Measurements from ENCODE around the gene GPR143. TPM values are rescaled to one million over a fixed set of nuclear protein-coding genes. Genes with fewer than 3 reads are reported as not detected.
A peak's percentile ranks its signal among the peaks of the same experiment; 100 is the strongest.

Gene GPR143
- total RNA-seq, 2 experiments from 2014 or later, result not detected

DNA sequence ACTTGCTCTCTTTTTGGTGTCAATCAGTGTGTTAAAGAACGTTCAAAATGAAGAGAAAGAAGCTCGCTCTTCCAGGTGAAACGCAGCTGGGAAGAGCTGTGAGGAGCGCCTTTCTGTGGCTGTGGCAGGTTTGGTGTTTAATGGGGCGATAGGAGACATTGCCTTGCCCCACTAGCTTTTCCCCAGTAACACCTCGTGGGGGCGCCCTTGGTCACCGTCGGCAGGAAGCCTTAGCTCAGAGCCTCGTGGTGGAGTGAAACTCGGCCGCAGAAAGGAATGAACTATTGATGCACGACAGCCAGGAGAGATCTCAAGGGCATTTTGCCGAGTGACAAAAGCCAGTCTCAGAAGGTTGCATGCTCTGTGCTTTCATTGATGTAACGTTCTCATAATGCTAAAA is 65.1 kb downstream of the GPR143 start:
- DNase-seq, result no peak
- H3K27ac Mint-ChIP-seq, result no peak overlapping the region
- peaks cover 27% of the 10 kb centered on the region for H3K36me3 Mint-ChIP-seq (ENCODE audit: low read depth)
- ATAC-seq, result no peak
- ChIA-PET POLR2A (no interaction called here), CTCF (no interaction called here)
- no peak overlapping the region for H3K4me3 Mint-ChIP-seq
- no peaks in the 10 kb centered on the region for H3K9me3 Mint-ChIP-seq (ENCODE audit: insufficient read depth)
- H3K4me1 Mint-ChIP-seq (ENCODE audit: low read depth), result no peaks in the 10 kb centered on the region
- H3K27me3 Mint-ChIP-seq (ENCODE audit: low read depth), result no peaks in the 10 kb centered on the region

DNA sequence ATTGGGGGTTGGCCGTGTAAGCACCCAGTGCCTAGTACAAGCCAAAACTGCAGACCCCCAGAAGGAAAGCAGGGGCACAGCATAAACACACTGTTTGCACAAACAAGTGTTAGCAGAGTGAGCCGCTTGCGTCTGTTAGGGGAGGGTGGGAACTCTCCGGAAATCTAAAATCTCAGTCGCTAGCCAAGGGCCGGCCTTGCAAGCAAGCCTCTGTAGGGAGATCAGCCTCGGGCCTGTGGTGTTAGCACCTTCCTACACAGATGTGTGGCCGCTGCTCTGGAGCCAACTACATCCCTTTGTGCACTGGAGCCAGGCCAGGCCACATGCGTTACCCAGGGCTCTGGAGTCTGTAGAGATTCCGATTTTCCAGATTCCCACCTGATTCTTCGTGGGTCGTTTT is 67.1 kb downstream of the GPR143 start:
- DNase-seq, result no peak
- CTCF ChIA-PET, result no interaction called here
- Mint-ChIP-seq H3K36me3 (ENCODE audit: low read depth) (peaks cover 21% of the 10 kb centered on the region), H3K27me3 (ENCODE audit: low read depth) (no peaks in the 10 kb centered on the region), H3K9me3 (ENCODE audit: insufficient read depth) (no peaks in the 10 kb centered on the region), H3K27ac (no peak overlapping the region), H3K4me3 (no peak overlapping the region), H3K4me1 (ENCODE audit: low read depth) (peaks cover 3% of the 10 kb centered on the region)
- ATAC-seq, result no peak
- POLR2A ChIA-PET, result no interaction called here

DNA sequence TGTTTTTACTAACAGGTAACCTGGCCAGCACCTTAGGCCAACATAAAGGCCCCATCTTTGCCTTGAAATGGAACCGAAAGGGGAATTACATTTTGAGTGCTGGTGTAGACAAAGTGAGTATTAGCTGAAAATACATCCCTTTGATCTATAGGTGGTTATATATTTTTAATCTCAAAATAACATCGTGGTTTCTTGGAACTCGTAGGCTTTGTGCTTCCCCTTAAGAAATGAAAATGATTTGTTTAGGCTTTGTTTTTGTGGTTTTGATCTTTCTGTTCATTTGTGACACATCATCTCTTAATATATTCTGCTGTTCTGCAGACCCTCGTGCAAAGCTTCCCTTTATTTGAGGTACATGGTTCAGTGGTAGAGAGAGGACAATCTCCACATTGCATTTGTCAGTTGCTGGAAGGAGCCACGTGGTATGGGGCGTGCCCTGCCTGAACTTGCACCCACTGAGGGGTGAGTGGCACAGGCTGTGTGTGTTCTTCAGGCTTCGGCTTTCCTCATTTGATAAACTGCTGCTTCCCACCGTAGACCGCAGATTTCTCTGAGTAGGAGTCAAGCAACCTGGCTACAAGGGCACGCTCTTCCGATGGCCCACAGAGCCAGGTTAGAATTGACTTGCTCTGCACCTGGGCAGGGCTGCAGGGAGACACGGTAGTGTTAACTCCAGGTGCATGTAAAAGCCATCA is 72.2 kb downstream of the GPR143 start:
- no peaks in the 10 kb centered on the region for H3K9me3 Mint-ChIP-seq (ENCODE audit: insufficient read depth)
- CTCF ChIA-PET, result no interaction called here
- ATAC-seq, result no peak
- POLR2A ChIA-PET, result no interaction called here
- no peak overlapping the region for H3K27ac Mint-ChIP-seq
- no peak for DNase-seq
- no peaks in the 10 kb centered on the region for H3K27me3 Mint-ChIP-seq (ENCODE audit: low read depth)
- H3K4me3 Mint-ChIP-seq, result no peak overlapping the region
- H3K4me1 Mint-ChIP-seq (ENCODE audit: low read depth), result peaks cover 12% of the 10 kb centered on the region
- H3K36me3 Mint-ChIP-seq (ENCODE audit: low read depth), result peaks cover 18% of the 10 kb centered on the region

- DNase-seq, result no peak
- H3K9me3 Mint-ChIP-seq (ENCODE audit: insufficient read depth), result no peaks in the 10 kb centered on the region
- no peak overlapping the region for H3K27ac Mint-ChIP-seq
- H3K4me3 Mint-ChIP-seq, result no peak overlapping the region
- ChIA-PET CTCF (no interaction called here), POLR2A (no interaction called here)
- H3K27me3 Mint-ChIP-seq (ENCODE audit: low read depth), result no peaks in the 10 kb centered on the region
- peaks cover 12% of the 10 kb centered on the region for H3K4me1 Mint-ChIP-seq (ENCODE audit: low read depth)
- peaks cover 23% of the 10 kb centered on the region for H3K36me3 Mint-ChIP-seq (ENCODE audit: low read depth)
- ATAC-seq, result no peak
Measured at GRCh38 chrX:9690046-9690445, 75.6 kb downstream of the GPR143 start.

- no peaks in the 10 kb centered on the region for H3K27me3 Mint-ChIP-seq (ENCODE audit: low read depth)
- CTCF ChIA-PET, result no interaction called here
- H3K36me3 Mint-ChIP-seq (ENCODE audit: low read depth), result peaks cover 24% of the 10 kb centered on the region
- POLR2A ChIA-PET, result no interaction called here
- ATAC-seq, result no peak
- H3K4me1 Mint-ChIP-seq (ENCODE audit: low read depth), result peaks cover 12% of the 10 kb centered on the region
- no peak overlapping the region for H3K4me3 Mint-ChIP-seq
- no peak overlapping the region for H3K27ac Mint-ChIP-seq
- no peaks in the 10 kb centered on the region for H3K9me3 Mint-ChIP-seq (ENCODE audit: insufficient read depth)
- DNase-seq, result no peak
Measured at GRCh38 chrX:9688833-9689232, 76.8 kb downstream of the GPR143 start.

DNA sequence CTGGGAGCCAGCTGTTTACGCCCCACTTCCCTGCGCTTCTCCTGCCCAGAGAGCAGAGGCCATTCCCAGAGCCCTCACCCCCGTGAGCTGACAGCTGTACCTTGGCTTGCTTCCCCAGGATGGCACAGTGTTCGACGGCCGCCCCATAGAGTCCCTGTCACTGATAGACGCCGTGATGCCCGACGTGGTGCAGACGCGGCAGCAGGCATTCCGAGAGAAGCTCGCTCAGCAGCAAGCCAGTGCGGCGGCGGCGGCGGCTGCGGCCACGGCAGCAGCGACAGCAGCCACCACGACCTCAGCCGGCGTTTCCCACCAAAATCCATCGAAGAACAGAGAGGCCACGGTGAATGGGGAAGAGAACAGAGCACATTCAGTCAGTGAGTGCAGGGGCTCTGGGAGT is 77.7 kb downstream of the GPR143 start:
- H3K27me3 Mint-ChIP-seq (ENCODE audit: low read depth), result no peaks in the 10 kb centered on the region
- H3K9me3 Mint-ChIP-seq (ENCODE audit: insufficient read depth), result no peaks in the 10 kb centered on the region
- ChIA-PET POLR2A (no interaction called here), CTCF (no interaction called here)
- no peak for ATAC-seq
- H3K36me3 Mint-ChIP-seq (ENCODE audit: low read depth), result peaks cover 17% of the 10 kb centered on the region
- no peak for DNase-seq
- H3K27ac Mint-ChIP-seq, result no peak overlapping the region
- H3K4me3 Mint-ChIP-seq, result no peak overlapping the region
- peaks cover 4% of the 10 kb centered on the region for H3K4me1 Mint-ChIP-seq (ENCODE audit: low read depth)

DNA sequence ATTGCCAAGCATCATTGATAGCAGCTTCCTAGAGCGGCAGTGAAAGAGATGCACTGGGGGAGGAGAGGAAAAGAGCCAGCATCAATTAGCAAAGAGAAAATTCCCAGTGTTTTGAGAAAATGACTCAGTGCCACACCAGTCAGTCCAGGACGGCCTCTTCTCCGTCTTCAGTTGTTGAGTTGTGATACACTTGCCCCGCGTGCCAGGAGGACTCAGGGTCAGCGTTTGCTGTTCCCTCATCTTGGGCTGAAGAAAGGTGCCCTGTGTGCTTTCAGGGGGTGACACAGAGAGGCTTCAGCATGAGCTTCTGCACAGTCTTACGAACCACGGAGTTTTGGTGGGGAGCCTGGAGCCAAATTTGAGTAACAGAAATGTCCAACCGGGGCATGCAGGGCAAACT is 82.3 kb downstream of the GPR143 start:
- no peak overlapping the region for H3K27ac Mint-ChIP-seq
- POLR2A ChIA-PET, result no interaction called here
- H3K36me3 Mint-ChIP-seq (ENCODE audit: low read depth), result peaks cover 17% of the 10 kb centered on the region
- no peak overlapping the region for H3K4me3 Mint-ChIP-seq
- ATAC-seq (no peak), DNase-seq (no peak)
- CTCF ChIA-PET, result no interaction called here
- no peaks in the 10 kb centered on the region for H3K27me3 Mint-ChIP-seq (ENCODE audit: low read depth)
- H3K9me3 Mint-ChIP-seq (ENCODE audit: insufficient read depth), result no peaks in the 10 kb centered on the region
- no peaks in the 10 kb centered on the region for H3K4me1 Mint-ChIP-seq (ENCODE audit: low read depth)

DNA sequence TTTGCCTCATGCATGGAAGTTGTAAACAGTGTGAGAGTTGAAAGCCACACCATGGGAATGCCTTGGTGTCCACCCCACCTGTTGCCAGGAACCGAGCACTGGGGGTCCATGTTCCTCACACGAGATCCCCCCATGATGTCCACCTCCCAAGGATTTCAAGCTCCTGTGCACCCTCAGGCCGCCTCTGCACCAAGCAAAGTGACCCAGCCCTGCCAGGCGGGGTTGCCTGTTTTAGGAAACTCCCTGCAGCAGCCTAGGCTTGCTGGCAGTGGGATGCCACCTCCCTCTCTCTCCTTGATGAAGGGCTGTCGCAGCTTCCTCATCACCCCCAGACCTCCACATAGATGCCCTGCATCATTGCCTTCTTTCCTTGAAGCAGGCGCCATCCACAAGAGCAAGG is 82.8 kb downstream of the GPR143 start:
- Mint-ChIP-seq H3K4me1 (ENCODE audit: low read depth) (peaks cover 5% of the 10 kb centered on the region), H3K9me3 (ENCODE audit: insufficient read depth) (no peaks in the 10 kb centered on the region), H3K27ac (no peak overlapping the region), H3K4me3 (no peak overlapping the region), H3K27me3 (ENCODE audit: low read depth) (no peaks in the 10 kb centered on the region), H3K36me3 (ENCODE audit: low read depth) (peaks cover 18% of the 10 kb centered on the region)
- CTCF ChIA-PET, result no interaction called here
- POLR2A ChIA-PET, result no interaction called here
- ATAC-seq (no peak), DNase-seq (no peak)

- H3K4me3 Mint-ChIP-seq, result no peak overlapping the region
- POLR2A ChIA-PET, result no interaction called here
- no peak overlapping the region for H3K27ac Mint-ChIP-seq
- H3K4me1 Mint-ChIP-seq (ENCODE audit: low read depth), result peaks cover 9% of the 10 kb centered on the region
- peaks cover 21% of the 10 kb centered on the region for H3K36me3 Mint-ChIP-seq (ENCODE audit: low read depth)
- H3K9me3 Mint-ChIP-seq (ENCODE audit: insufficient read depth), result no peaks in the 10 kb centered on the region
- H3K27me3 Mint-ChIP-seq (ENCODE audit: low read depth), result no peaks in the 10 kb centered on the region
- DNase-seq (no peak), ATAC-seq (no peak)
- CTCF ChIA-PET, result no interaction called here
Measured at GRCh38 chrX:9682456-9682855, 83.2 kb downstream of the GPR143 start.

- peaks cover 17% of the 10 kb centered on the region for H3K4me1 Mint-ChIP-seq (ENCODE audit: low read depth)
- peaks cover 29% of the 10 kb centered on the region for H3K36me3 Mint-ChIP-seq (ENCODE audit: low read depth)
- CTCF ChIA-PET, result no interaction called here
- no peak for DNase-seq
- no peak for ATAC-seq
- POLR2A ChIA-PET, result no interaction called here
- H3K27me3 Mint-ChIP-seq (ENCODE audit: low read depth), result no peaks in the 10 kb centered on the region
- H3K9me3 Mint-ChIP-seq (ENCODE audit: insufficient read depth), result peaks cover 6% of the 10 kb centered on the region
- no peak overlapping the region for H3K27ac Mint-ChIP-seq
- no peak overlapping the region for H3K4me3 Mint-ChIP-seq
Measured at GRCh38 chrX:9681422-9681821, 84.2 kb downstream of the GPR143 start.

- peaks cover 17% of the 10 kb centered on the region for H3K4me1 Mint-ChIP-seq (ENCODE audit: low read depth)
- ATAC-seq (no peak), DNase-seq (no peak)
- no peaks in the 10 kb centered on the region for H3K27me3 Mint-ChIP-seq (ENCODE audit: low read depth)
- H3K36me3 Mint-ChIP-seq (ENCODE audit: low read depth), result peaks cover 31% of the 10 kb centered on the region
- H3K4me3 Mint-ChIP-seq, result no peak overlapping the region
- H3K27ac Mint-ChIP-seq, result no peak overlapping the region
- ChIA-PET CTCF (no interaction called here), POLR2A (no interaction called here)
- peaks cover 7% of the 10 kb centered on the region for H3K9me3 Mint-ChIP-seq (ENCODE audit: insufficient read depth)
Measured at GRCh38 chrX:9681011-9681410, 84.6 kb downstream of the GPR143 start.

- Mint-ChIP-seq H3K4me1 (ENCODE audit: low read depth) (peaks cover 17% of the 10 kb centered on the region), H3K27me3 (ENCODE audit: low read depth) (no peaks in the 10 kb centered on the region), H3K9me3 (ENCODE audit: insufficient read depth) (peaks cover 9% of the 10 kb centered on the region), H3K27ac (peak overlapping the region; percentile 55), H3K4me3 (no peak overlapping the region), H3K36me3 (ENCODE audit: low read depth) (peaks cover 33% of the 10 kb centered on the region)
- POLR2A ChIA-PET, result no interaction called here
- DNase-seq (no peak), ATAC-seq (no peak)
- CTCF ChIA-PET, result no interaction called here
Measured at GRCh38 chrX:9678215-9678965, 87.3 kb downstream of the GPR143 start.
